GM19035 (cell line): ENCODE data around the gene KRT23.

Experiments used
- ATAC-seq: cut with Tn5 transposase; IDR thresholded peaks from one replicate; pipeline ENCODE4 v1.9.1; 2021; ENCODE audit not compliant: unreplicated experiment

KRT23 gene

GRCh38 chr17:40910441-40910841 is 27.0 kb downstream of the KRT23 start:
- ATAC-seq = no peak

- no peak for ATAC-seq
Observed at GRCh38 chr17:40909755-40910154, 27.7 kb downstream of the KRT23 start.

- no peak for ATAC-seq
Observed at GRCh38 chr17:40909351-40909750, 28.1 kb downstream of the KRT23 start.

GRCh38 chr17:40906613-40907012 is 30.8 kb downstream of the KRT23 start:
- ATAC-seq = no peak

GRCh38 chr17:40905370-40905769 is 32.1 kb downstream of the KRT23 start:
- ATAC-seq = no peak

- no peak for ATAC-seq
Observed at GRCh38 chr17:40903129-40903847, 34.2 kb downstream of the KRT23 start.

- ATAC-seq = no peak
Observed at GRCh38 chr17:40902498-40902897, 34.9 kb downstream of the KRT23 start.

GRCh38 chr17:40901981-40902474 is 35.4 kb downstream of the KRT23 start:
- ATAC-seq = no peak

GRCh38 chr17:40900809-40901356 is 36.6 kb downstream of the KRT23 start:
- no peak for ATAC-seq

GRCh38 chr17:40896916-40897455 is 40.5 kb downstream of the KRT23 start:
- no peak for ATAC-seq

- no peak for ATAC-seq
Observed at GRCh38 chr17:40895106-40895730, 42.2 kb downstream of the KRT23 start.

- no peak for ATAC-seq
Observed at GRCh38 chr17:40888196-40888720, 49.2 kb downstream of the KRT23 start.

GRCh38 chr17:40886090-40886489 is 51.4 kb downstream of the KRT23 start:
- no peak for ATAC-seq

- ATAC-seq = no peak
Observed at GRCh38 chr17:40884708-40885512, 52.5 kb downstream of the KRT23 start, which contains the start of gene KRT20. KRT20 (minus strand) TSS chr17:40885242; CDS start chr17:40885185, 57 bp downstream.

GRCh38 chr17:40883626-40884334 is 53.7 kb downstream of the KRT23 start:
- ATAC-seq = no peak

GRCh38 chr17:40883031-40883430 is 54.4 kb downstream of the KRT23 start:
- no peak for ATAC-seq

- ATAC-seq = no peak
Observed at GRCh38 chr17:40879026-40879425, 58.4 kb downstream of the KRT23 start.

GRCh38 chr17:40878044-40878443 is 59.4 kb downstream of the KRT23 start:
- ATAC-seq = no peak

- ATAC-seq = no peak
Observed at GRCh38 chr17:40873801-40874200, 63.6 kb downstream of the KRT23 start.

- ATAC-seq = no peak
Observed at GRCh38 chr17:40873255-40873654, 64.2 kb downstream of the KRT23 start.
